HEK293 (cell line): ENCODE measurements around the gene KCNE3.

Experiments used
- GLI4 ChIP-seq: fragments of 450-650 bp; formaldehyde crosslinking; IDR thresholded peaks from 2 replicates; pipeline ENCODE4 v1.5.1; 2016; ENCODE audit warnings: missing biosample characterization, missing genetic modification characterization
- HOXA7 ChIP-seq: sonication (generic); formaldehyde crosslinking; IDR thresholded peaks from 2 replicates; pipeline ENCODE4 v1.8.1; 2022; ENCODE audit warnings: missing genetic modification reagents, borderline replicate concordance
- KLF1 ChIP-seq: fragments of 450-650 bp; formaldehyde crosslinking; IDR thresholded peaks from 2 replicates; pipeline ENCODE4 v1.5.1; 2016; ENCODE audit warnings: missing biosample characterization, missing genetic modification characterization
- SALL2 ChIP-seq: fragments of 450-650 bp; formaldehyde crosslinking; IDR thresholded peaks from 2 replicates; pipeline ENCODE4 v1.5.0; 2017; ENCODE audit warnings: missing biosample characterization, mild to moderate bottlenecking, missing genetic modification characterization, borderline replicate concordance
- TCF7L2 ChIP-seq: IDR thresholded peaks from 2 replicates; pipeline ENCODE4 v1.6.1; 2011; ENCODE audit warnings: low read depth, mild to moderate bottlenecking, inconsistent platforms, low read length, moderate library complexity, borderline replicate concordance
- ZBTB21 ChIP-seq: fragments of 450-650 bp; formaldehyde crosslinking; IDR thresholded peaks from 2 replicates; pipeline ENCODE4 v1.5.1; 2017; ENCODE audit warnings: missing biosample characterization, missing genetic modification characterization
- ZNF146 ChIP-seq: fragments of 450-650 bp; formaldehyde crosslinking; IDR thresholded peaks from 2 replicates; pipeline ENCODE4 v1.5.1; 2016; ENCODE audit warnings: missing biosample characterization, missing genetic modification characterization
- ZNF169 ChIP-seq: fragments of 450-650 bp; formaldehyde crosslinking; IDR thresholded peaks from 2 replicates; pipeline ENCODE4 v1.5.1; 2016; ENCODE audit warnings: missing biosample characterization, missing genetic modification characterization
- ZNF184 ChIP-seq: fragments of 450-650 bp; IDR thresholded peaks from 2 replicates; pipeline ENCODE4 v1.5.1; 2018; ENCODE audit warnings: missing biosample characterization, mild to moderate bottlenecking, missing genetic modification characterization
- ZNF221 ChIP-seq: fragments of 450-650 bp; formaldehyde crosslinking; IDR thresholded peaks from 2 replicates; pipeline ENCODE4 v1.5.1; 2017; ENCODE audit warnings: missing biosample characterization, missing genetic modification characterization, borderline replicate concordance
- ZNF223 ChIP-seq: fragments of 450-650 bp; formaldehyde crosslinking; IDR thresholded peaks from 2 replicates; pipeline ENCODE4 v1.5.1; 2016; ENCODE audit warnings: missing biosample characterization, missing genetic modification characterization
- ZNF266 ChIP-seq: fragments of 450-650 bp; formaldehyde crosslinking; IDR thresholded peaks from 2 replicates; pipeline ENCODE4 v1.5.1; 2016; ENCODE audit warnings: missing biosample characterization, missing genetic modification characterization, low read depth
- ZNF426 ChIP-seq: fragments of 450-650 bp; formaldehyde crosslinking; IDR thresholded peaks from 2 replicates; pipeline ENCODE4 v1.5.1; 2017; ENCODE audit warnings: missing biosample characterization, missing genetic modification characterization, mild to moderate bottlenecking, inconsistent platforms, moderate library complexity
- ZNF585B ChIP-seq: fragments of 450-650 bp; formaldehyde crosslinking; IDR thresholded peaks from 2 replicates; pipeline ENCODE4 v1.5.1; 2016; ENCODE audit warnings: missing biosample characterization, missing genetic modification characterization
- ZNF596 ChIP-seq: fragments of 450-650 bp; IDR thresholded peaks from 2 replicates; pipeline ENCODE4 v1.5.0; 2018; ENCODE audit warnings: missing biosample characterization, mild to moderate bottlenecking, missing genetic modification characterization, moderate library complexity
- ZNF654 ChIP-seq: fragments of 450-650 bp; formaldehyde crosslinking; IDR thresholded peaks from 2 replicates; pipeline ENCODE4 v1.5.1; 2016; ENCODE audit warnings: low read depth, missing biosample characterization, missing genetic modification characterization
- ZNF670 ChIP-seq: fragments of 450-650 bp; formaldehyde crosslinking; IDR thresholded peaks from 2 replicates; pipeline ENCODE4 v1.5.1; 2016; ENCODE audit warnings: missing biosample characterization, missing genetic modification characterization, low read depth
- TF ChIP-seq, protein P1 (sequence below): fragments of 450-650 bp; formaldehyde crosslinking; IDR thresholded peaks from 2 replicates; pipeline ENCODE4 v1.5.1; 2016; ENCODE audit warnings: missing biosample characterization, missing genetic modification characterization
- TF ChIP-seq, protein P2 (sequence below): fragments of 450-650 bp; formaldehyde crosslinking; IDR thresholded peaks from 2 replicates; pipeline ENCODE4 v1.5.1; 2016; ENCODE audit warnings: missing biosample characterization, missing genetic modification characterization, borderline replicate concordance
- TF ChIP-seq, protein P3 (sequence below): fragments of 450-650 bp; formaldehyde crosslinking; IDR thresholded peaks from 2 replicates; pipeline ENCODE4 v1.5.1; 2016; ENCODE audit warnings: missing biosample characterization, missing genetic modification characterization
- TF ChIP-seq, protein P4 (sequence below): fragments of 450-650 bp; formaldehyde crosslinking; conservative IDR thresholded peaks from 2 replicates; pipeline ENCODE4 v1.5.1; 2016; ENCODE audit warnings: low read depth, missing biosample characterization, missing genetic modification characterization
- TF ChIP-seq, protein P5 (sequence below): fragments of 450-650 bp; formaldehyde crosslinking; IDR thresholded peaks from 2 replicates; pipeline ENCODE4 v1.5.1; 2016; ENCODE audit warnings: missing biosample characterization, missing genetic modification characterization
- TF ChIP-seq, protein P6 (sequence below): fragments of 450-650 bp; formaldehyde crosslinking; IDR thresholded peaks from 2 replicates; pipeline ENCODE4 v1.5.1; 2016; ENCODE audit warnings: missing biosample characterization, missing genetic modification characterization

The KCNE3 gene

DNA sequence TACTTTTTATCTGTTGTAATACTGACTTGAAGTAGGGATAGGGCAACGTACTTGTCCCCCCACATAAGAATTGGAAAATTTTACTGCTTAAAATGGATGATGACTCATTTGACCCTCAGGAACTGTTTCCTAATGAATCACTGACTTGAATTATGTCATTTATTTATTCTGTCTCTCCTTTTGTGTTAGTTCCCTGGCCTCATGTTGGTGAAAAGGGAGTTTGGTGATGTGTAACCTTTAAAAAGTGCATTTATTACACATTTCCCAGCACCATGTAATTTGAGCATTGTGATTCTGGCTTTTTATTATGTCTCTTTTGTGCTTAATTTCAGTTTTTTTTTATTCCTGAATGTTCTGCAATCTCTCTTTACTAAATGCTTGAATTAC, 48.8 kb downstream of the KCNE3 start (continued):
- TF ChIP-seq SALL2 (tag by site-specific recombination) = no peak
- no peak for TF ChIP-seq HOXA7
- TF ChIP-seq TCF7L2 = no peak
- no peak for TF ChIP-seq ZNF596 (tag by site-specific recombination)
- TF ChIP-seq ZNF670 (tag by site-specific recombination) = no peak
- no peak for TF ChIP-seq ZNF223 (tag by site-specific recombination)
- TF ChIP-seq, protein P1, sequence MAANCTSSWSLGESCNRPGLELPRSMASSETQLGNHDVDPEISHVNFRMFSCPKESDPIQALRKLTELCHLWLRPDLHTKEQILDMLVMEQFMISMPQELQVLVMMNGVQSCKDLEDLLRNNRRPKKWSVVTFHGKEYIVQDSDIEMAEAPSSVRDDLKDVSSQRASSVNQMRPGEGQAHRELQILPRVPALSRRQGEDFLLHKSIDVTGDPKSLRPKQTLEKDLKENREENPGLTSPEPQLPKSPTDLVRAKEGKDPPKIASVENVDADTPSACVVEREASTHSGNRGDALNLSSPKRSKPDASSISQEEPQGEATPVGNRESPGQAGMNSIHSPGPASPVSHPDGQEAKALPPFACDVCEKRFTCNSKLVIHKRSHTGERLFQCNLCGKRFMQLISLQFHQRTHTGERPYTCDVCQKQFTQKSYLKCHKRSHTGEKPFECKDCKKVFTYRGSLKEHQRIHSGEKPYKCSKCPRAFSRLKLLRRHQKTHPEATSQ (tag by site-specific recombination) = no peak
- TF ChIP-seq, protein P2, sequence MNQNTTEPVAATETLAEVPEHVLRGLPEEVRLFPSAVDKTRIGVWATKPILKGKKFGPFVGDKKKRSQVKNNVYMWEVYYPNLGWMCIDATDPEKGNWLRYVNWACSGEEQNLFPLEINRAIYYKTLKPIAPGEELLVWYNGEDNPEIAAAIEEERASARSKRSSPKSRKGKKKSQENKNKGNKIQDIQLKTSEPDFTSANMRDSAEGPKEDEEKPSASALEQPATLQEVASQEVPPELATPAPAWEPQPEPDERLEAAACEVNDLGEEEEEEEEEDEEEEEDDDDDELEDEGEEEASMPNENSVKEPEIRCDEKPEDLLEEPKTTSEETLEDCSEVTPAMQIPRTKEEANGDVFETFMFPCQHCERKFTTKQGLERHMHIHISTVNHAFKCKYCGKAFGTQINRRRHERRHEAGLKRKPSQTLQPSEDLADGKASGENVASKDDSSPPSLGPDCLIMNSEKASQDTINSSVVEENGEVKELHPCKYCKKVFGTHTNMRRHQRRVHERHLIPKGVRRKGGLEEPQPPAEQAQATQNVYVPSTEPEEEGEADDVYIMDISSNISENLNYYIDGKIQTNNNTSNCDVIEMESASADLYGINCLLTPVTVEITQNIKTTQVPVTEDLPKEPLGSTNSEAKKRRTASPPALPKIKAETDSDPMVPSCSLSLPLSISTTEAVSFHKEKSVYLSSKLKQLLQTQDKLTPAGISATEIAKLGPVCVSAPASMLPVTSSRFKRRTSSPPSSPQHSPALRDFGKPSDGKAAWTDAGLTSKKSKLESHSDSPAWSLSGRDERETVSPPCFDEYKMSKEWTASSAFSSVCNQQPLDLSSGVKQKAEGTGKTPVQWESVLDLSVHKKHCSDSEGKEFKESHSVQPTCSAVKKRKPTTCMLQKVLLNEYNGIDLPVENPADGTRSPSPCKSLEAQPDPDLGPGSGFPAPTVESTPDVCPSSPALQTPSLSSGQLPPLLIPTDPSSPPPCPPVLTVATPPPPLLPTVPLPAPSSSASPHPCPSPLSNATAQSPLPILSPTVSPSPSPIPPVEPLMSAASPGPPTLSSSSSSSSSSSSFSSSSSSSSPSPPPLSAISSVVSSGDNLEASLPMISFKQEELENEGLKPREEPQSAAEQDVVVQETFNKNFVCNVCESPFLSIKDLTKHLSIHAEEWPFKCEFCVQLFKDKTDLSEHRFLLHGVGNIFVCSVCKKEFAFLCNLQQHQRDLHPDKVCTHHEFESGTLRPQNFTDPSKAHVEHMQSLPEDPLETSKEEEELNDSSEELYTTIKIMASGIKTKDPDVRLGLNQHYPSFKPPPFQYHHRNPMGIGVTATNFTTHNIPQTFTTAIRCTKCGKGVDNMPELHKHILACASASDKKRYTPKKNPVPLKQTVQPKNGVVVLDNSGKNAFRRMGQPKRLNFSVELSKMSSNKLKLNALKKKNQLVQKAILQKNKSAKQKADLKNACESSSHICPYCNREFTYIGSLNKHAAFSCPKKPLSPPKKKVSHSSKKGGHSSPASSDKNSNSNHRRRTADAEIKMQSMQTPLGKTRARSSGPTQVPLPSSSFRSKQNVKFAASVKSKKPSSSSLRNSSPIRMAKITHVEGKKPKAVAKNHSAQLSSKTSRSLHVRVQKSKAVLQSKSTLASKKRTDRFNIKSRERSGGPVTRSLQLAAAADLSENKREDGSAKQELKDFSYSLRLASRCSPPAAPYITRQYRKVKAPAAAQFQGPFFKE (tag by site-specific recombination) = no peak
- TF ChIP-seq, protein P3, sequence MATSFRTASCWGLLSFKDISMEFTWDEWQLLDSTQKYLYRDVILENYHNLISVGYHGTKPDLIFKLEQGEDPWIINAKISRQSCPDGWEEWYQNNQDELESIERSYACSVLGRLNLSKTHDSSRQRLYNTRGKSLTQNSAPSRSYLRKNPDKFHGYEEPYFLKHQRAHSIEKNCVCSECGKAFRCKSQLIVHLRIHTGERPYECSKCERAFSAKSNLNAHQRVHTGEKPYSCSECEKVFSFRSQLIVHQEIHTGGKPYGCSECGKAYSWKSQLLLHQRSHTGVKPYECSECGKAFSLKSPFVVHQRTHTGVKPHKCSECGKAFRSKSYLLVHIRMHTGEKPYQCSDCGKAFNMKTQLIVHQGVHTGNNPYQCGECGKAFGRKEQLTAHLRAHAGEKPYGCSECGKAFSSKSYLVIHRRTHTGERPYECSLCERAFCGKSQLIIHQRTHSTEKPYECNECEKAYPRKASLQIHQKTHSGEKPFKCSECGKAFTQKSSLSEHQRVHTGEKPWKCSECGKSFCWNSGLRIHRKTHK (tag by site-specific recombination) = no peak
- TF ChIP-seq ZBTB21 (tag by site-specific recombination) = peak; percentile 58; the same call in 1 of the 2 replicates
- no peak for TF ChIP-seq GLI4 (tag by site-specific recombination)
- no peak for TF ChIP-seq ZNF169 (tag by site-specific recombination)
- no peak for TF ChIP-seq KLF1
- peak; percentile 12; the same call in 1 of the 2 replicates for TF ChIP-seq ZNF654 (tag by site-specific recombination)
- TF ChIP-seq ZNF221 (tag by site-specific recombination) = no peak
- TF ChIP-seq, protein P4, sequence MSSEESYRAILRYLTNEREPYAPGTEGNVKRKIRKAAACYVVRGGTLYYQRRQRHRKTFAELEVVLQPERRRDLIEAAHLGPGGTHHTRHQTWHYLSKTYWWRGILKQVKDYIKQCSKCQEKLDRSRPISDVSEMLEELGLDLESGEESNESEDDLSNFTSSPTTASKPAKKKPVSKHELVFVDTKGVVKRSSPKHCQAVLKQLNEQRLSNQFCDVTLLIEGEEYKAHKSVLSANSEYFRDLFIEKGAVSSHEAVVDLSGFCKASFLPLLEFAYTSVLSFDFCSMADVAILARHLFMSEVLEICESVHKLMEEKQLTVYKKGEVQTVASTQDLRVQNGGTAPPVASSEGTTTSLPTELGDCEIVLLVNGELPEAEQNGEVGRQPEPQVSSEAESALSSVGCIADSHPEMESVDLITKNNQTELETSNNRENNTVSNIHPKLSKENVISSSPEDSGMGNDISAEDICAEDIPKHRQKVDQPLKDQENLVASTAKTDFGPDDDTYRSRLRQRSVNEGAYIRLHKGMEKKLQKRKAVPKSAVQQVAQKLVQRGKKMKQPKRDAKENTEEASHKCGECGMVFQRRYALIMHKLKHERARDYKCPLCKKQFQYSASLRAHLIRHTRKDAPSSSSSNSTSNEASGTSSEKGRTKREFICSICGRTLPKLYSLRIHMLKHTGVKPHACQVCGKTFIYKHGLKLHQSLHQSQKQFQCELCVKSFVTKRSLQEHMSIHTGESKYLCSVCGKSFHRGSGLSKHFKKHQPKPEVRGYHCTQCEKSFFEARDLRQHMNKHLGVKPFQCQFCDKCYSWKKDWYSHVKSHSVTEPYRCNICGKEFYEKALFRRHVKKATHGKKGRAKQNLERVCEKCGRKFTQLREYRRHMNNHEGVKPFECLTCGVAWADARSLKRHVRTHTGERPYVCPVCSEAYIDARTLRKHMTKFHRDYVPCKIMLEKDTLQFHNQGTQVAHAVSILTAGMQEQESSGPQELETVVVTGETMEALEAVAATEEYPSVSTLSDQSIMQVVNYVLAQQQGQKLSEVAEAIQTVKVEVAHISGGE (tag by site-specific recombination) = no peak
- no peak for TF ChIP-seq ZNF426
- no peak for TF ChIP-seq ZNF266 (tag by site-specific recombination)
- 0 out of 2 replicates have a peak, but pooled peaks have one; percentile 29 for TF ChIP-seq ZNF184 (tag by site-specific recombination)
- TF ChIP-seq ZNF146 (tag by site-specific recombination) = no peak
- TF ChIP-seq, protein P5, sequence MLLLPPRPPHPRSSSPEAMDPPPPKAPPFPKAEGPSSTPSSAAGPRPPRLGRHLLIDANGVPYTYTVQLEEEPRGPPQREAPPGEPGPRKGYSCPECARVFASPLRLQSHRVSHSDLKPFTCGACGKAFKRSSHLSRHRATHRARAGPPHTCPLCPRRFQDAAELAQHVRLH = no peak
- TF ChIP-seq ZNF585B = no peak
- TF ChIP-seq, protein P6, sequence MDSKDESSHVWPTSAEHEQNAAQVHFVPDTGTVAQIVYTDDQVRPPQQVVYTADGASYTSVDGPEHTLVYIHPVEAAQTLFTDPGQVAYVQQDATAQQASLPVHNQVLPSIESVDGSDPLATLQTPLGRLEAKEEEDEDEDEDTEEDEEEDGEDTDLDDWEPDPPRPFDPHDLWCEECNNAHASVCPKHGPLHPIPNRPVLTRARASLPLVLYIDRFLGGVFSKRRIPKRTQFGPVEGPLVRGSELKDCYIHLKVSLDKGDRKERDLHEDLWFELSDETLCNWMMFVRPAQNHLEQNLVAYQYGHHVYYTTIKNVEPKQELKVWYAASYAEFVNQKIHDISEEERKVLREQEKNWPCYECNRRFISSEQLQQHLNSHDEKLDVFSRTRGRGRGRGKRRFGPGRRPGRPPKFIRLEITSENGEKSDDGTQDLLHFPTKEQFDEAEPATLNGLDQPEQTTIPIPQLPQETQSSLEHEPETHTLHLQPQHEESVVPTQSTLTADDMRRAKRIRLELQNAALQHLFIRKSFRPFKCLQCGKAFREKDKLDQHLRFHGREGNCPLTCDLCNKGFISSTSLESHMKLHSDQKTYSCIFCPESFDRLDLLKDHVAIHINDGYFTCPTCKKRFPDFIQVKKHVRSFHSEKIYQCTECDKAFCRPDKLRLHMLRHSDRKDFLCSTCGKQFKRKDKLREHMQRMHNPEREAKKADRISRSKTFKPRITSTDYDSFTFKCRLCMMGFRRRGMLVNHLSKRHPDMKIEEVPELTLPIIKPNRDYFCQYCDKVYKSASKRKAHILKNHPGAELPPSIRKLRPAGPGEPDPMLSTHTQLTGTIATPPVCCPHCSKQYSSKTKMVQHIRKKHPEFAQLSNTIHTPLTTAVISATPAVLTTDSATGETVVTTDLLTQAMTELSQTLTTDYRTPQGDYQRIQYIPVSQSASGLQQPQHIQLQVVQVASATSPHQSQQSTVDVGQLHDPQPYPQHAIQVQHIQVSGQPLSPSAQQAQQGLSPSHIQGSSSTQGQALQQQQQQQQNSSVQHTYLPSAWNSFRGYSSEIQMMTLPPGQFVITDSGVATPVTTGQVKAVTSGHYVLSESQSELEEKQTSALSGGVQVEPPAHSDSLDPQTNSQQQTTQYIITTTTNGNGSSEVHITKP (tag by site-specific recombination) = peak; percentile 66; the same call in 1 of the 2 replicates
